Thyroid gland (tissue), 4 donors: ENCODE measurements around the gene CCND1. TPM values are rescaled to one million over a fixed set of nuclear protein-coding genes. Genes with fewer than 3 reads are reported as not detected.
A peak's percentile ranks its signal among the peaks of the same experiment; 100 is the strongest.

Experiments
- DNase-seq, 2 donors: peaks; one replicate each; pipeline ENCODE4 v3.0.0-alpha.2; 2019
- H3K27ac ChIP-seq, 3 donors: fragments of 200-600 bp; sonication (generic); 1 replicate in 2 of 3; 2 replicates in 1 of 3; pipeline ENCODE4 v1.5.1; 2016 to 2019; ENCODE audit warnings: mild to moderate bottlenecking in 1 of 3, moderate library complexity in 1 of 3
- H3K27me3 ChIP-seq: fragments of 200-600 bp; sonication (generic); one replicate; pipeline ENCODE4 v1.5.1; 2019
- H3K36me3 ChIP-seq, 2 donors: fragments of 200-600 bp; sonication (generic); one replicate each; pipeline ENCODE4 v1.5.1; 2016 to 2019
- H3K4me1 ChIP-seq, 2 donors: fragments of 200-600 bp; sonication (generic); one replicate each; pipeline ENCODE4 v1.5.1; 2017 to 2019
- H3K4me3 ChIP-seq, 3 donors: fragments of 200-600 bp; sonication (generic); replicated peaks in 1 of 3; 1 replicate in 2 of 3; 2 replicates in 1 of 3; pipeline ENCODE4 v1.5.1; 2016; ENCODE audit warnings: mild to moderate bottlenecking in 1 of 3
- H3K9me3 ChIP-seq: fragments of 200-600 bp; sonication (generic); one replicate; pipeline ENCODE4 v1.5.1; 2017
- CTCF ChIP-seq, 6 experiments: fragments of 200-600 bp in 3 of 6; fragments of 450-650 bp in 3 of 6; sonication (generic) in 3 of 6; IDR thresholded peaks; one replicate each; pipeline ENCODE4 v1.5.1; 2016 to 2019; ENCODE audit warnings: antibody characterized with exemption in 6 of 6, mild to moderate bottlenecking in 2 of 6, inconsistent platforms in 1 of 6, moderate library complexity in 1 of 6
- POLR2A ChIP-seq, 2 donors: fragments of 450-650 bp; IDR thresholded peaks; one replicate each; pipeline ENCODE4 v1.6.1; 2017; ENCODE audit warnings: antibody characterized with exemption in 2 of 2, mild to moderate bottlenecking in 2 of 2, moderate library complexity in 1 of 2
- WGBS, 2 donors: methylation state at CpG; one replicate each; pipeline ENCODE4 v1.1.5; 2017; 5-methylcytosine and 5-hydroxymethylcytosine counted together
- intact Hi-C: fragments of 100-400 bp; cut with DNase I; formaldehyde crosslinking; loops from one replicate; pipeline ENCODE4 v1.15.1; 2023
- total RNA-seq, 4 donors: library from RNA; depleted of rRNA; stranded (reverse); fragments of >200 nt; gene quantifications; one replicate each; pipeline ENCODE4 v1.2.3, GENCODE V29; 2016

The CCND1 gene
- total RNA-seq, 4 donors from 2014 or later: 55.1 to 110 (median 94.6) TPM

GRCh38 chr11:69697861-69698260 is 56.9 kb downstream of the CCND1 start:
- intact Hi-C loops: no loop called here
- peaks cover 10% of the 10 kb centered on the region for H3K27me3 ChIP-seq
- DNase-seq: no peak
- 84 to 89% methylated on average over 10 of the region's 10 CpGs for WGBS, 2 donors
- H3K4me1 ChIP-seq: peaks cover 0 to 17% of the 10 kb centered on the region in 2 donors
- no peak overlapping the region for H3K4me3 ChIP-seq
- no peaks in the 10 kb centered on the region for H3K9me3 ChIP-seq
- H3K27ac ChIP-seq: no peak overlapping the region
- H3K36me3 ChIP-seq: no peaks in the 10 kb centered on the region
- no peak for TF ChIP-seq POLR2A (IDR thresholded peaks at IDR 0.05)
- TF ChIP-seq CTCF (IDR thresholded peaks at IDR 0.05): no peak

- Histone ChIP-seq H3K9me3 (no peaks in the 10 kb centered on the region), H3K4me1 (peaks cover 0 to 20% of the 10 kb centered on the region in 2 donors), H3K27me3 (peaks cover 12% of the 10 kb centered on the region), H3K36me3 (no peaks in the 10 kb centered on the region), H3K27ac (no peak overlapping the region), H3K4me3 (no peak overlapping the region)
- intact Hi-C loops: no loop called here
- DNase-seq: no peak
- 88 to 90% methylated on average over 2 of the region's 2 CpGs for WGBS, 2 donors
- no peak for TF ChIP-seq CTCF (IDR thresholded peaks at IDR 0.05)
- TF ChIP-seq POLR2A (IDR thresholded peaks at IDR 0.05): no peak
Measured at GRCh38 chr11:69698362-69698761, 57.4 kb downstream of the CCND1 start.

DNA sequence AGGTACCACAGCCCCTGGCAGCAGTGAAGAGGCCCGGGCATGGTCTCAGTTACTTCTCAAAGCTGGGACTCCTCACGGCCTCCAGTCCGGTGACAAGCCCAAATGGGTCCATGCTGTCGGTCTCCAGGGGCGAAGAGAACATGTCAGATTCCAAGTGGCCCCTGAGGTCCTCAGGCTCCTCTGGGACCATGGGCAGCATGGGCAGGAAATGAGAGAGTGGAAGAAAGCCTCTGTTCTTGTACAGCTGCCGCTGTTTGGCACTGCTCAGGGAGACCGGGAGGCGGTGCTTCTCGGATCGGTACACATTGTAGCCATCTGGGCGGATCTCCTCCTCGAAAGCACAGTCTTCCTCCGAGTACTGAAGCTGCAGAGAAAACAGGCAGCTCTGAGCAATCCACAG is 58.3 kb downstream of the CCND1 start:
- 42 to 84% methylated on average over 5 to 11 of the region's 13 CpGs for WGBS, 2 donors
- H3K27me3 ChIP-seq: peaks cover 20% of the 10 kb centered on the region

GRCh38 chr11:69700278-69701140 is 59.6 kb downstream of the CCND1 start:
- WGBS, 2 donors: 32 to 41% methylated on average over 16 to 20 of the region's 20 CpGs
- peak; percentile 90 to 91 for DNase-seq

More for the DNA sequence above, 58.3 kb downstream of the CCND1 start:
- intact Hi-C loops: no loop called here
- TF ChIP-seq CTCF (IDR thresholded peaks at IDR 0.05): peak in 1 of 6 experiments; percentile 4
- no peak for TF ChIP-seq POLR2A (IDR thresholded peaks at IDR 0.05)
- Histone ChIP-seq H3K4me3 (no peak overlapping the region), H3K27ac (no peak overlapping the region), H3K36me3 (no peaks in the 10 kb centered on the region), H3K4me1 (peaks cover 3 to 29% of the 10 kb centered on the region in 2 donors), H3K9me3 (no peaks in the 10 kb centered on the region)
- peak; percentile 67 to 76 for DNase-seq

More at GRCh38 chr11:69700278-69701140, 59.6 kb downstream of the CCND1 start:
- TF ChIP-seq CTCF (IDR thresholded peaks at IDR 0.05) (no peak), POLR2A (IDR thresholded peaks at IDR 0.05) (no peak)
- no peak overlapping the region for H3K4me3 ChIP-seq
- H3K27me3 ChIP-seq: peaks cover 28% of the 10 kb centered on the region
- H3K36me3 ChIP-seq: no peaks in the 10 kb centered on the region
- H3K4me1 ChIP-seq: peaks cover 9 to 35% of the 10 kb centered on the region in 2 donors
- no peaks in the 10 kb centered on the region for H3K9me3 ChIP-seq
- H3K27ac ChIP-seq: no peak overlapping the region
- intact Hi-C loops: no loop called here
